SKM-1 (cell line): ENCODE results near the gene GEMIN7.
A peak's percentile ranks its signal among the peaks of the same experiment; 100 is the strongest.

Experiments used
- DNase-seq: peaks from one replicate; lab custom pipeline; 2025; ENCODE audit not compliant: unreplicated experiment; lab: John Stamatoyannopoulos, UW

Gene GEMIN7

GRCh38 chr19:45059258-45059965, 19.6 kb upstream of the GEMIN7 start:
- peak; percentile 10 for DNase-seq

- no peak for DNase-seq
These were observed 17.1 kb upstream of the GEMIN7 start for GRCh38 chr19:45061965-45062364.

DNA sequence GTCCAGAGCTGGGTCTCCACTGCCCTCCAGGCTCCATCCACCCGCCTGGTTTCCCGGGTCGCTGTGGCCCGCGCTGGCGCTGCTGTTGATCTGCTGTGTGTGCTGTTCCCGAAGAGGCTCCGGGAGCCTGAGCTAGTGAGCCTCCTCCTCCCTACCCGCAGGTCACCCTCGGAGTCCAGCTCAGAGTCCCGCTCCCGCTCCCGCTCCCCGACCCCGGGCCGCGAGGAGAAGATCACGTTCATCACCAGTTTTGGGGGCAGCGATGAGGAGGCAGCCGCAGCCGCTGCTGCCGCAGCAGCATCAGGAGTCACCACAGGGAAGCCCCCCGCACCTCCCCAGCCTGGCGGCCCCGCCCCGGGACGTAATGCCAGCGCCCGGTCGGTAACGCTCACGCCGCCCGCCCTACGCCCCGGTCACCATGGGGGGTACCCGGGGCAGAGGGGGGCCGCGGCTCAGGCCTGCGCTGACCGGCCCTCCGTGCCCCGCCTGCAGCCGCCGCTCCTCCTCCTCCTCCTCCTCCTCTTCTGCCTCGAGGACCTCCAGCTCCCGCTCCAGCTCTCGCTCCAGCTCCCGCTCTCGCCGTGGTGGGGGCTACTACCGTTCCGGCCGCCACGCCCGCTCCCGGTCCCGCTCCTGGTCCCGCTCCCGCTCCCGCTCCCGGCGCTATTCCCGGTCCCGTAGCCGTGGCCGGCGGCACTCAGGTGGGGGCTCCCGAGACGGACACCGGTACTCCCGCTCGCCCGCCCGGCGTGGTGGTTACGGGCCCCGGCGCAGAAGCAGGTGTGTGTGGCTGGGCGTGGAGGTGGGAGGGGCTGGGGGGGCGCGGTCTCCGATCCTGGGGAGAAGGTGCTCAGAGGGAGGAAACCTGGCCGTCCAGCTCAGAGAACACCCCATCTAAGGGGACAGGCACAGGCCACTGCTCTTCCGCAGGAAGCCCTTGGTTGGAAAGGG, 14.9 kb upstream of the GEMIN7 start:
- DNase-seq, result no peak

DNA sequence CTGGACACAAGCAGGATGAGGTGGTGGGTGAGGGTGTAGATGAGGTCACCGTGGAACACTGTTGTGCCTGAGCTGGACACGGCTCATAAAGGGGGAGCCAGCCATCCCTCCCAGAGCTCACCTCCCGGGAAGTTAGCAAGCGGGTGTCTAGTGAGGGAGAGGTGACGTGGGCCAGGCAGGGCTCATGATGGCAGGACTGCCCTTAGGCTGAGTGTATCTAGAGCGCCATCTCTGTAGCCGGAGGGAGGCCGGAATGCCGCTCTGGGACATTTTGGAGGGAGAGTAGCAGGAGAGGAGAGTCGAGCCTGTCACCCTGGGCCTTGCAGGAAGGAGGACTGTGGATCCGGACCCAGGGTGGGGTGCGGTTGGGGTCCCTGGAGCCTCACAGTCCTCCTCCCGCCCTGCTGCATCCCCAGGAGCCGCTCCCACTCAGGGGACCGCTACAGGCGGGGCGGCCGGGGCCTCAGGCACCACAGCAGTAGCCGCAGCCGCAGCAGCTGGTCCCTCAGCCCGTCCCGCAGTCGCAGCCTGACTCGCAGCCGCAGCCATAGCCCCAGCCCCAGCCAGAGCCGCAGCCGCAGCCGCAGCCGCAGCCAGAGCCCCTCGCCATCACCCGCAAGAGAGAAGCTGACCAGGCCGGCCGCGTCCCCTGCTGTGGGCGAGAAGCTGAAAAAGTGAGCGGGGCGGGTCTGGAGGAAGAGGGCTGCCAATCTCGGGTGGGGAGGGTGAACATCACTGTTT, 12.0 kb upstream of the GEMIN7 start:
- no peak for DNase-seq

DNA sequence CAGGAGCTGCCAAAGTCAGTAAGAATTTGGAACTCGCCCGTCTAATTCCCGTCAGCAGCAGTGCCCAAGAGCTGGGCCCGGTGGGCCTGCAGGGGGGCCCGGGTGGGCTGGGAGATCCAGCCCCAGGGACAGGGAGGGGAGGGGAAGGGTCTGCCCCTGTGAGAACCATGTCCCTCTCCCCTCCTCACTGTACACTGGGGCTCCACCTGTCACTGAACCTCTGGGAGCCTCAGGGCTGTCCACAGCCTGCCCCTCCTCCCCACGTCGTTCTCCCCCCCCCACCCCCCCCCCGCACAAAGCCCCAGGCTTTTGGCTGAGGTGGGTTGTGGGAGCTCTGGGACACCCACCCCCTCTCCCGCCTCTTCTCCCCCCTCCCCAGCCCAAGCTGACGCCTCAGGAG, 11.0 kb upstream of the GEMIN7 start:
- no peak for DNase-seq

DNA sequence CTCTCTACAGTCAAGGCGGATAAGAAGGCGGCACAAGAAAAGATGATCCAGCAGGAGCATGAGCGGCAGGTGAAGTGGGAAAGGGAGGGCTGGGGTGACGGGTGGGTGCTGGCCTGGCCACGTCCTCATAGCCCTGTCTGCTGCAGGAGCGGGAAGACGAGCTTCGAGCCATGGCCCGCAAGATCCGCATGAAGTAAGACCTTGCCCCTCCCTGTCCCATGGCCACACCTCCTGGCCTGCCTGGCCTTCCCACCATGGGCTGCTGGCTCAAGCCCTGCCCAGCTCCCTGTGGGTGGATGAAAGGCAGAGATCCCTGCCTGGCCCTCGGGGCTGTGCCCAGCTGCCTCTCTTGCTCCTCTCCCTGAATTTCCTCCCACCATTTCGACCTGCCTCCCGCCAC, 10.0 kb upstream of the GEMIN7 start:
- no peak for DNase-seq

GRCh38 chr19:45070214-45070613, 8.8 kb upstream of the GEMIN7 start:
- DNase-seq, result no peak

DNA sequence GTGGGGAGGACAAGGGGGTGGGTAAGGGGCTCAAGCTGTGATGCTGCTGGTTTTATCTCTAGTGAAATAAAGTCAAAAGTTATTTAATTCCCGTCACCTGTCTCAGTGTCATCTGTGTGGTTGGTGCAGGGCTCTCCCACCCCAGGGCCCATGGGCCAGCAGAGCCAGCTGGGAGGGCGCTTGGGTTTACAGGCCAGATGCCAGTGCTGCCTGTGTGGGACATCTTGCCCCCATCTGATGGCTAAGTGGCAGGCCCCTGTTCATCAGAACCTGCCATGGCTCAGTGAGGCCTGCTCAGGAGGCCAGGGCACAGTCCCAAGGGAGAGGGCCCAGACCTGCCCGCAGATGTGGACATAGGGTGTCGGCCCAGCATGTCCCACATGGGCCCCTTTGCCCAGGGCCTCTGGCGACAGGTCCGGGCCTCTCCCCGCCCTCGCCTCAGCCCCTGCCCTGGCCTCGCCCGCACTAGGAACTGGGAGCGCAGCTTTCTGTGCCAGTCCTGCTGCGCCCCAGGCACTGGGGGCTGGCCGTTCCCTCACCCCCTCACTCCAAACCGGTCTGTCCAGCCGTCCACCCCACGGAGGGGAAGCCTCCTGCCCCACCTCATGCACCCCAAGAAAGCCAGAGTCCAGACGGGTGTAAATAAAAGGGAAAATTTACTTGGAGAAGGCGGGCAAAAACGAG, 8.1 kb upstream of the GEMIN7 start:
- no peak for DNase-seq

GRCh38 chr19:45071545-45071938, 7.5 kb upstream of the GEMIN7 start:
- DNase-seq, result no peak

- DNase-seq, result no peak
These were observed 6.9 kb upstream of the GEMIN7 start for GRCh38 chr19:45071969-45072790.

DNA sequence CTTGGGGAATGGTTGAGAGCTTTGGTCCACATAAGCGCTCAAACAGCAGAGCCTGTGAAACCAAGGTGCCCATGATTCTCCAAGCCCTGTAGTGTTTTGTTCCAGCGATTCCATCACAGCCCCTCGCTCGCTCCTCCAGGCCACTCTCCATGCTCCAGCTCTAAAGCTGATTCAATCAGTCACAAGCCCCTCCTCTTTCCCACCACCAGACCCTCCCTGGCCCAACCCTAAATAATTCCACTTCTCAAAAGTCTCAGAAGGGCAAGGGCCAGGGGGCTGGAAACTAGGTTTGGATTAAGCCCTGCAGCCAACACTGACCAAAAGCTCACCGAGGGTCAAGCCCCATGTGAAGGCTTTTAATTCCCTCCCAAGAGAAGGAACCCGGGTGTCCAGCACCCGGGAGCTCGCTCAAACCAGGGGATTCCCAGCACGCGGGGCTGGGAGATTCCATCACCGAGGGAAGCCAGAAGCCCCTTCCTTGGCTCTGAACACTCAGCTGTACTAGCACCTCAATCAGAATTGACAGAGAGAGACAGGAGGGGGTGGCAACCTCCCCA, 4.2 kb upstream of the GEMIN7 start:
- no peak for DNase-seq

DNA sequence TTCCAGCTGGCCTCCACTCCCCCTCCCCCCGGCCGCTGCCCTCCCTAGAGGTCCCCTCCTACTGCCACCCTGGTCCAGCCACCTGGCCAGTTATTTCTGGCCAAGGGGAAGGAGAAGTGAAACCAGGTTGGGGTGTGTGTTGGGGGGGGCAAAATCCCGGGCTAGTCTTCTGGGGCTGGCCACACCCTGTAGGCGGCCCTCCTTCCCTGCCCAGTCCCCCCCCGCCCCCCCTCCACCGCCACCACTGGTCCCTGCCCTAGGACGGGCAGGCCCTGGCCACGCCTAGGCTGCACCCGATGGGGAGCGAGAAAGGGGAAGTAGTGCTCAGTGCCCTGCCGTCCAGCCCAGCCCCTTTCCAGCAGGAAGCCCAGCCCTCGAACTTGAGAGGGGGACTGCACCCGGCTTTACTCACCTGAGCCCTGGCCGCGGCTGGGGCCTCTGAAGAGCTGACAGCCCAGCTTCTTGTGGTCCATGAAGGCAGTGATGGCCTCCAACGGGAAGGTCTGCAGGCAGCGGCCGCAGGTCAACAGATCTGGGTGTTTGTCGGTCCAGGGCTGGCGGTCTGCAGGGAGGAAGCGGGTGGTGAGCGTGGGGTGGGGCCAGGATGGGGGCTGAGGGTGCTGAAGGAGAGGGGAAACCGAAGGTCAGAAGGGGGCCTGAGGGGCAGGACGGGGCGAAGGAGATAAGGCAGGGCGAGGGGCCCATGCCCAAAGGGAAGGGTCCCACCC, 3.6 kb upstream of the GEMIN7 start:
- peak; percentile 66 for DNase-seq

DNA sequence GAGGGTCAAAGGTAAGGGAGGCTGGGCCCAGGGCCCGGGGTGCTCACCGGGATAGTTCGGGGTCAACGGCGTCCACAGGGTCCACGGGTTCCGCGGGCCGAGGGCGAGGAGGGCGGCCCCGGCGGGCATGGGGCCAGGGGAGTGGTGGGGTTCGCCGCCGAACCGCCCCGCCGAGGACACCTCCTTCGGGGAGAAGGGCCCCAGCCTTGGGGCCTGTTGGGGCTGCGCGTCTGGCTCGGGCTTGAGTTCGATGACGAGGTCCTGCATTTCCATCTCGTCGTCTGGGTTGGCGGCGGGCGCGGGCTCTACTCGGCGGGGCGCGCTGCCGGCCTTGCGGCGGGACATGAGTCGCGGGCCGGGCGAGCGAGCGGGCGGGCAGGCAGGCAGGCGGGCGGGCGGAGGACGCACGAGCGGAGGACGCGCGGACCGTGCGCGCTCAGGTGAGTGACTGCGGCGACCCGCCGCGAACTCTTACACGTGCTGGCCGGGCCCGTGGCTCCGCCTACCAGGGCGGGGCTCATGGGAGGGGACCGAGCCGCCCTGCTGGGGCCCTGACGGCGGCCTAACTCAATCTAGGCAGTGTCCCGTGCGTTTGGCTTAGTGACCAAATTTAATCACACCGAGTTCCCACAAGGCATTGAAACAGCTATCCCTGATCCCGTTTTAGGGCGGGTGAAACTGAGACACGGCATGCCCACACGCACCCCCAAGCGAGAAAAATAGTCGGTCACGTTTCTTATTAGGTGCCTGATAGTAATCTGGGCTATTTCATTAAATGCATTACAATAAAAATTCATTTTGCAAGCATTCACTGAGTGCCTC, 2.8 kb upstream of the GEMIN7 start, which contains the start of gene ZNF296:
Gene ZNF296, minus strand, starts transcription at position 450 of the 822 bp plus-strand sequence. Its CDS starts 105 bp downstream, at position 345.
- DNase-seq, result peak; percentile 7

DNA sequence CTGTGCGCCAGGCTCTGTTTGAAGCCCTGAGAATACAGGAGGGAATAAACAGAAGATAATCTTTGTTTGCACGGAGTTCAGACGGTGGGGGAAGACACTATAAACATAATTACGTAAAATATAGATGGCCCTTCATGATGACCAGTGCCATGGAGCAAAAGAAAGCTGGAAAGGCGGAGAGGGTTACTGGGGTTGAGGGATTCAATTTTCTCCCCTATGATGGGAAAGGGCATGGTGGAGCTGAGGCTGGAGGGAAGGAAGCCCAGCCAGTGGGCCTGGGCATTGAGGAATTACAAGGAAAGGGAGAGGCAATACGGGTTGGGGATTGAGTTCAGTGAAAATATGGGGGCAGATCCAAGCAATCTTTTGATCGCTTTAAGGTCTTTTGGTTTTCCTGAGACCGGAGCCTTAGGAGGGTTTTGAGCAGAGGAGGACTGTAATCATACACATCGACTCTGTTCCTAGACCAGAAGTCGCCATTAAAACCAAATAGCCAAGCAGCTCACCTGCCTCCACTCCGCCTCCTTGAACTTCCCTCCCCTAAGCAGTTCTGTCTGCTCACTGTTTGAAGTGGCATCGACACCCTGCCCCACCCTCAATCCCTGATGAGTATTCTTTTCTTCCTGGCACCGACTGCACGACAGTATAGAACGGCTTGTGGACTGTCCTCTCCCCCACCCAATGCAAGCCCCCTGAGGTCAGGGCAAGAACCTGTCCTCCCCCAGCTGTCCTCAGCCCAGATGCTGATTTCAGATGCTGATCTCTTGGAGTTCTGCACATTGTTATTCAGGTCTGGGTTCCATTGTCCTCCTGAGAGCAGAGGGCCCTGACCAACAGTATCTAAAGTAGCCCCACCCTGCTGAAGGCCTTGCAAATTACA, 2.0 kb upstream of the GEMIN7 start:
- no peak for DNase-seq

DNA sequence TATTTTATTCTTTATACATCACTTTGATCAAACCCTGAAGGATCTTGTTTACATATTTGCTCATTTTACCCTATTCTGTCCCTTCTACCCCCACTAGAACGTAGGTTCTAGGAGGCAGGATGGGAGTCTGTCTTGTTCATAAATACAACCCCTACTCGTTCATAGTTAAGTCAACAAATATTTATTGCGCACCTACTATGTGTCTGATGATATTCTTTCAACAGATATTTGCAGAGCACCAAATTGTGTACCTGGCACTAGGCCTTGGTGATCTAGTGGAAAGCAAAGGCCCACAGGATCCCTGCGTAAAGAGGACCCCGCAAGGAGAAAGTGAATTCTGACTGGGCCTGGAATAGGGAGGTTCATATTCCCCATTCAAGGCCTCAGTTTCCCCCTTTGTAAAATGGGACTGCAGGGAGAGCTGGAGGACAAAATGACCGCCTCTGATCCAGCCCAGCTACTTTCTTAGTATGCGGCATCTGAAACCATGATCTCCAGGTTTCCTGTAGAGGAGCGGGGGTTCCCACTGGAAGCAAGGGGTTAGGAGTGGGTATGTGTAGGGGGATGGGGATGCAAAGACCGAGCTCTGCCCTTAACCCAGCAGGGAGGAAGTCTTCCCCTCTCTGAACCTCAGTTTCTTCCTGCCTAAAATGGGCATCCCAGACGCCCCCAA, 534 bp upstream of the GEMIN7 start:
- no peak for DNase-seq

DNA sequence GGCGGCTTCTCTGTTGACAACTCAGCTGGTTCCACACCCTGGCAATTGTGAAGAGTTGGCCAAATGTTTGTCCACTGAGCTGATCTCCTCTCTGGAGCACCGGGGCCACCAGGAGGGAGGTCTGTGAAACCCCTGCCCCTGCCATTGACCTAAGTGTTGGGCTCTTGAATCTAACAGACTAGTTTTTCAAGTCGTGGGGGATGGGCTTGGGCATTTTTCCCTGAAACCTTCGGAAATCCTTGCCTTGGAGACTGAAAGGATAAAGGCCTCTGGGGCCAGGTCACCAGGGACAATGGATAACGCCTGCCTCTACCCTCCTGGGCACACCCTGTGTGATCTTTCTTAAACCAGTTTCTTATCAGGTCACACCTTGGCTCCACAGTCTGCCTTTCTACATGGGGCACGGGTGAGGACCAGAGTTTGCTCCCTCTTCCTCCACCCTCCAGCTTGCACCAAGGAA, 881 bp downstream of the GEMIN7 start:
- no peak for DNase-seq

GRCh38 chr19:45082170-45082569, 3.1 kb downstream of the GEMIN7 start:
- DNase-seq, result no peak
